Bronchial epithelial cell (primary cell): Measurements from ENCODE around the gene NPAS3. TPM values are rescaled to one million over a fixed set of nuclear protein-coding genes. Genes with fewer than 3 reads are reported as not detected.

Source experiments
- DNase-seq: peaks from one replicate; pipeline ENCODE4 v3.0.0-alpha.2; 2010; ENCODE audit warnings: low read depth
- FAIRE-seq: peaks from 2 replicates; lab custom pipeline; 2011; peaks lifted over from hg19 to GRCh38; lab: Jason Lieb, UNC
- H3K27me3 ChIP-seq: 2 replicates; pipeline ENCODE4 v1.5.1; 2011; ENCODE audit warnings: low read length; ENCODE audit not compliant: control insufficient read depth, insufficient read depth
- H3K36me3 ChIP-seq: 2 replicates; pipeline ENCODE4 v1.5.1; 2011; ENCODE audit warnings: low read length; ENCODE audit not compliant: control insufficient read depth, insufficient read depth
- H3K4me3 ChIP-seq: 2 replicates; pipeline ENCODE4 v1.5.1; 2011; ENCODE audit warnings: mild to moderate bottlenecking, low read depth, low read length, control low read depth
- total RNA-seq: library from RNA; depleted of rRNA; stranded (reverse); fragments of >200 nt; gene quantifications from 2 replicates; pipeline ENCODE4 v1.2.1, GENCODE V29; 2014
- TF ChIP-seq, protein P1 (sequence below): IDR thresholded peaks from 2 replicates; pipeline ENCODE4 v1.5.1; 2011; ENCODE audit warnings: mild to moderate bottlenecking, moderate library complexity, low read length, control low read depth, inconsistent platforms; ENCODE audit not compliant: insufficient read depth, severe bottlenecking

The NPAS3 gene
- total RNA-seq, 1 donor from 2014 or later: not detected

DNA sequence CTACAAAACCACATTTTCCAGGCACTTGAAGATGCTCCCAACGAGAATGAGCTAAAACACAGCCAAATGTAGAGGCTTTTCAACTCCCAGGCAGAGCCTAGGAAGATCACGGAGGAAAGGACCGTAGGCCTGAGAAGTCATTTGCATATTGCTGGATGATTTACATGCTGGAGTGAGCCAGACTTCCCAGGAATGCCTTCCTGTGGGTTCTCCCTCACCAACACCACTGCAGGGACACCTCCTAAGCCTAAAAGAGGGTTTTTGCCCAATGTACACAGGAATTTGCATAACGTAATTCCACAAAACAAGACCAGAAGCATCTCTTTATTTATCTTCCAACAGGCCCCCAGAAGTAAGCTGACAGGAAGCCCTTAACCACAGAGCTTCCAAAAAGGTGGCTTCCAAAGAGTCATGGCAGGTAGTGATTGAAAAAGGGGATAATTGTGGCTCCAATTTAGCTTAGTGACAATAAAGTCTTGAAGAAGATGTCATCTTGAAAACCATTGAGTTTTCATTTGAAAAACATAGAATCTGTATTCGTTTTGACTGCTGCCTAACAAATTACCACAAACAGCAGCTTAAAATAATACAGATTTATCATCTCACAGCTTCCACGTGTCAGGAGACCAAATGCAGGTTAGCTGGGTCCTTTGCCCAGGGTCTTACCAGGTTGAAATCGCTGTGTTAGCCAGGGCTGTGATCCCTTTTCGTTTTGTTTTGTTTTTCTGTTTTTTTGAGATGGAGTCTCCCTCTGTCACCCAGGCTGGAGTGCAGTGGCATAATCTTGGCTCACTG lies 896.0 kb downstream of the NPAS3 start:
- no peaks in the 10 kb centered on the region for H3K36me3 ChIP-seq
- no peaks in the 10 kb centered on the region for H3K27me3 ChIP-seq
- no peak overlapping the region for H3K4me3 ChIP-seq
- DNase-seq (no peak), FAIRE-seq (no peak)
- TF ChIP-seq, protein P1, sequence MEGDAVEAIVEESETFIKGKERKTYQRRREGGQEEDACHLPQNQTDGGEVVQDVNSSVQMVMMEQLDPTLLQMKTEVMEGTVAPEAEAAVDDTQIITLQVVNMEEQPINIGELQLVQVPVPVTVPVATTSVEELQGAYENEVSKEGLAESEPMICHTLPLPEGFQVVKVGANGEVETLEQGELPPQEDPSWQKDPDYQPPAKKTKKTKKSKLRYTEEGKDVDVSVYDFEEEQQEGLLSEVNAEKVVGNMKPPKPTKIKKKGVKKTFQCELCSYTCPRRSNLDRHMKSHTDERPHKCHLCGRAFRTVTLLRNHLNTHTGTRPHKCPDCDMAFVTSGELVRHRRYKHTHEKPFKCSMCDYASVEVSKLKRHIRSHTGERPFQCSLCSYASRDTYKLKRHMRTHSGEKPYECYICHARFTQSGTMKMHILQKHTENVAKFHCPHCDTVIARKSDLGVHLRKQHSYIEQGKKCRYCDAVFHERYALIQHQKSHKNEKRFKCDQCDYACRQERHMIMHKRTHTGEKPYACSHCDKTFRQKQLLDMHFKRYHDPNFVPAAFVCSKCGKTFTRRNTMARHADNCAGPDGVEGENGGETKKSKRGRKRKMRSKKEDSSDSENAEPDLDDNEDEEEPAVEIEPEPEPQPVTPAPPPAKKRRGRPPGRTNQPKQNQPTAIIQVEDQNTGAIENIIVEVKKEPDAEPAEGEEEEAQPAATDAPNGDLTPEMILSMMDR: no peak

GRCh38 chr14:33835261-33835655 lies 896.6 kb downstream of the NPAS3 start:
- no peaks in the 10 kb centered on the region for H3K27me3 ChIP-seq
- no peak overlapping the region for H3K4me3 ChIP-seq
- FAIRE-seq (no peak), DNase-seq (no peak)
- no peaks in the 10 kb centered on the region for H3K36me3 ChIP-seq
- TF ChIP-seq, protein P1: no peak

DNA sequence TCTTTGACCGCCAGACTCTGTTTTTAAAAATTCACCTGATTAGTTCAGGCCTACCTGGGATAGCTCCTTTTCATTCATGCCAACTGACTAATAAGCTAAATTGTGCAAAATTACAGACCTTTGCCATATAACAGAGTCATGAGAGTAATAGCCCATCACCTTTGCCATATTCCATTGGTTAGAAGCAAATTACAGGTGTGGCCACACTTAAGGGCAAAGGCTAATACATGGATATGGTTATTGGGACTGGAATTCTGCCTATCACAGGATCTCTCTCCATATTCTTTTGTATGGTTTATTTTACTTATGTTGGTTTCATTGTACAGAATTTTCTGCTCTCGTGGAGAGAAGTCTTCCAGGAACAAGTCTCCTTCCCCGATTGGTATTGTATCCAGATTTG lies 897.0 kb downstream of the NPAS3 start:
- TF ChIP-seq, protein P1: no peak
- FAIRE-seq (no peak), DNase-seq (no peak)
- no peak overlapping the region for H3K4me3 ChIP-seq
- no peaks in the 10 kb centered on the region for H3K36me3 ChIP-seq
- no peaks in the 10 kb centered on the region for H3K27me3 ChIP-seq

DNA sequence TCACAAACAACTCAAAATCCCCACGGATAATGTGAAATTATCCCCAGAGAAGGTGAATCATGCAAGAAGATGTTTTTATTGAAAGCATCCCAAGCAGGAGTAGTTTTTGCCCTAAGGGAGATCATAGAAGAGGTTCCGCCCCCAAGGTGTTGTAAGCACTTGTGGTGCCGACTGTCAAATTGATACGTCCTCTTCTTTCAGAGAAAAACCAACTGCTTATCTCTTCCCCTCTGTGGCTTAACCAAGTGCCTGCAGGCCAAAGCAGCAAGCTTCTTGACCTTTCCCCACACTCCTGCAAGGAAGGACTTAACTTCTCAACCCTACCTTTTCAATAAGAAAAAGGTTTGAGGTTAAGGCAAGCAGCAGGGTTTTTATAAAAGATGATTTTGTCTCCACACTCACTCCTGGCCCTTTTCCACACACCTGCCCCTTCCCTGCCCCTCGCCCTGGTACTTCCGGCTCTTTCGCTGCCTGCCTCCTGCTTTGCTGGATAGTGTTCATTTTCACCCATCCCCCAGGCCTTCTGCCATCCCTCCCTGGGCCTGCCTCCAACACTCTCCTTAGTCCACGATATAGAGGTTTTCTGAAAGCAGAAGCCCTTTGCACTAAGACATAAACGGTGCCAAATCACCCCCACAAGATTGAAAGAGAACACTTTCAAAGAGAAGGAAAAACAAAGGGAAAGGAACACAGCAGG lies 897.7 kb downstream of the NPAS3 start:
- no peaks in the 10 kb centered on the region for H3K36me3 ChIP-seq
- FAIRE-seq (no peak), DNase-seq (peak; percentile 21)
- no peaks in the 10 kb centered on the region for H3K27me3 ChIP-seq
- no peak overlapping the region for H3K4me3 ChIP-seq
- TF ChIP-seq, protein P1: no peak

GRCh38 chr14:33836900-33837577 lies 898.4 kb downstream of the NPAS3 start:
- TF ChIP-seq, protein P1: no peak
- DNase-seq (no peak), FAIRE-seq (no peak)
- no peak overlapping the region for H3K4me3 ChIP-seq
- H3K27me3 ChIP-seq: no peaks in the 10 kb centered on the region
- H3K36me3 ChIP-seq: no peaks in the 10 kb centered on the region
